GM06990 (cell line): ENCODE measurements around the gene TDRD10.

Experiments
- DNase-seq: peaks from one replicate; pipeline ENCODE4 v3.0.0-alpha.2; 2011; ENCODE audit not compliant: insufficient read length; ENCODE audit errors: extremely low read depth
- H3K27me3 ChIP-seq: replicated peaks from 2 replicates; pipeline ENCODE4 v1.6.0; 2011; ENCODE audit warnings: low read length; ENCODE audit not compliant: control insufficient read depth, insufficient read depth
- H3K36me3 ChIP-seq: 2 replicates; pipeline ENCODE4 v1.5.1; 2011; ENCODE audit warnings: low read length; ENCODE audit not compliant: control insufficient read depth, insufficient read depth
- H3K4me3 ChIP-seq: replicated peaks from 2 replicates; pipeline ENCODE4 v1.5.1; 2011; ENCODE audit warnings: low read depth, mild to moderate bottlenecking, control low read depth, low read length
- CTCF ChIP-seq: IDR thresholded peaks from 2 replicates; pipeline ENCODE4 v1.5.1; 2011; ENCODE audit warnings: low read length, control low read depth, mild to moderate bottlenecking, inconsistent platforms; ENCODE audit not compliant: insufficient read depth, poor library complexity, severe bottlenecking

Gene TDRD10

DNA sequence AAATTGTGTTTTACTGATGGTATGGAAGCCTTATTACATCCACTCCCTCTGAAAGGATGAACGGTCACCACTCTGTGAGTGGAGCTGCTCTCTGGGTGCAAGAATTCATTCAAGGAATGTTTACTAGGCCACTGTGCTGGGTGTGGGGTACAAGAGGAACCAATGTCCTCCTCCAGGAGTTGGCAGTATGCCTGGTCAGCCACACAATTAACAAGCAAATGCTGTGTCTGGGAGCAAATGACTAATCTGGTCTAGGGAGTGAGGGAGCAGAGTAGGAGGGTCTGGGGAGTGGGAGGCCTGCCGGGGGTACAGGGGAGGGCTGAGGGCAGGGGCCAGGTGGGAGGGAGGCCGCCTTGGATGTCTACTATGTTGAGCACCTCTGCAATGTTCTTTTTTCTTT, 27.2 kb upstream of the TDRD10 start:
- Histone ChIP-seq H3K36me3 (no peaks in the 10 kb centered on the region), H3K27me3 (no peaks in the 10 kb centered on the region; the same call in 1 of the 2 replicates), H3K4me3 (no peak overlapping the region)
- no peak for TF ChIP-seq CTCF
- DNase-seq, result no peak

DNA sequence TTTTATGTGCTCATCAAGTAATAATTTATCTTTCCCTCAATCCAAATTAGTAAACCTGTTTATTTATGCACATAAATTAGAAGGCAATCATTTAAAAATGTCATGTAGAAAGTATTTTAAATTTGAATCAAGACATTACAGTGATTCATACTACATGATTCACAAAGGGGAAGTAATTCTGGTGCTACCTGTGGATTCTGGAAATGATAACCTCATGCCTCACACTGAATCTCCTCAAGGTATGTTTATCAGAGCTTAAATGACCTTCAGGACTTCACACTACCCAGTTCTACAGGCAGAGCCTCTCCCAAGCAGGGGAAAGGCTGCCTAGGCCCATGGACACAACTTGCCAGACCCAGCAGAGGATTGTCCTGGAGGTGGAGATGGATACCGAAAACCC, 25.2 kb upstream of the TDRD10 start:
- Histone ChIP-seq H3K4me3 (no peak overlapping the region), H3K27me3 (no peaks in the 10 kb centered on the region), H3K36me3 (no peaks in the 10 kb centered on the region)
- no peak for DNase-seq
- no peak for TF ChIP-seq CTCF

GRCh38 chr1:154478013-154478412, 24.0 kb upstream of the TDRD10 start:
- H3K27me3 ChIP-seq, result no peaks in the 10 kb centered on the region
- TF ChIP-seq CTCF, result no peak
- H3K4me3 ChIP-seq, result no peak overlapping the region
- H3K36me3 ChIP-seq, result no peaks in the 10 kb centered on the region
- no peak for DNase-seq

- DNase-seq, result no peak
- Histone ChIP-seq H3K36me3 (no peaks in the 10 kb centered on the region), H3K4me3 (no peak overlapping the region), H3K27me3 (no peaks in the 10 kb centered on the region)
- TF ChIP-seq CTCF, result peak; percentile 9
Measured at GRCh38 chr1:154478639-154479038, 23.4 kb upstream of the TDRD10 start.

GRCh38 chr1:154479764-154480421, 22.1 kb upstream of the TDRD10 start:
- TF ChIP-seq CTCF, result peak; percentile 91
- no peaks in the 10 kb centered on the region; the same call in 1 of the 2 replicates for H3K27me3 ChIP-seq
- no peak overlapping the region for H3K4me3 ChIP-seq
- DNase-seq, result no peak
- no peaks in the 10 kb centered on the region for H3K36me3 ChIP-seq

- no peak for DNase-seq
- Histone ChIP-seq H3K4me3 (no peak overlapping the region), H3K27me3 (no peaks in the 10 kb centered on the region; the same call in 1 of the 2 replicates), H3K36me3 (no peaks in the 10 kb centered on the region)
- TF ChIP-seq CTCF, result no peak
Measured at GRCh38 chr1:154481053-154481452, 21.0 kb upstream of the TDRD10 start.
